Measurements from ENCODE around the gene ROMO1.

ROMO1 gene

DNA sequence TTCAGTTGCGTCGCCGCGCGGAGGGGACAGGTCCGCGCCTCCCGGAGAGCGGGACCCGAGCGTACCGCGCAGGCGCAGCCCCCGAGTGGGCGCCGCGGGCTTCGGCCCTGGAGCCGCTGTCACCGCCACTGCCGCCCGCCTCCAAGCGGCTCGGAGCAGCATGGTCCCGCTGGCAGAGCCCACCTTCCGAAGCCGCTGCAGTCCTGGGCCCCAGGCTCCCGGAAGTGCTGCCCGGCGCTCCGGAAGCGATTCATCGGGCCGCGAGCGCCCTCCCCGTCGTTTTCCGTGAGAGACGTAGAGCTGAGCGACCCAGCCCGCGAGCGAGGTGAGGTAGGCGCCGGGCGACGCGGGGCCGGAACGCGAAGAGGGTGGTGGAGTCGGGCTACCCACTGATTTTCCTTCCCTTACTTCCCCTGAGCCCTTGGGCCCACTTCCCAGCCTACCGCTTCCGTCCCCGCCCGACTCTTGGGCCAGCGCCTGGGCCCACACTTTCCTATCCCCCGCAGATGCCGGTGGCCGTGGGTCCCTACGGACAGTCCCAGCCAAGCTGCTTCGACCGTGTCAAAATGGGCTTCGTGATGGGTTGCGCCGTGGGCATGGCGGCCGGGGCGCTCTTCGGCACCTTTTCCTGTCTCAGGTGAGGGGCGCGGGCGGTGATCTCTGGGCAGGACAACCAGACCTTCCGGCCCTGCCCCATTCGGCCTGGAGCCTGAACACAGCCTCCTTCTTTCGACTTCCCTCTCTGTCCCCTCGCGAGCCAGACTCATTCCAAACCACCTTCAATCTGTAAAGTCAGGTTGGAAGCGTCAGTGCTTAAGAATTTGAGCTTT, at the start of gene ROMO1, which contains the start of gene NFS1:
ROMO1 (plus strand) TSS at position 279 of the 830 bp plus-strand sequence; CDS start at position 507, 228 bp downstream.
NFS1 (minus strand) TSS at position 226 of the 830 bp plus-strand sequence; CDS start at position 162, 64 bp downstream.
- TF ChIP-seq EP300 (IDR thresholded peaks at IDR 0.05; ENCODE audit: borderline replicate concordance) (no peak), RAD21 (IDR thresholded peaks at IDR 0.05; ENCODE audit: low read depth) (no peak), USF1 (IDR thresholded peaks at IDR 0.05) (peak; percentile 17; the same call in 1 of the 2 replicates), TCF12 (IDR thresholded peaks at IDR 0.05; ENCODE audit: low read depth) (peak; percentile 34; the same call in 1 of the 2 replicates), ZBTB7A (IDR thresholded peaks at IDR 0.05; ENCODE audit: low read depth) (no peak), TAF1 (IDR thresholded peaks at IDR 0.05; ENCODE audit: low read depth) (peak; percentile 75), CREB1 (IDR thresholded peaks at IDR 0.05; ENCODE audit: low read depth) (peak; percentile 74), TEAD4 (IDR thresholded peaks at IDR 0.05) (no peak), YY1 (IDR thresholded peaks at IDR 0.05; ENCODE audit: low read depth) (peak; percentile 71)
- TF ChIP-seq, protein P1, sequence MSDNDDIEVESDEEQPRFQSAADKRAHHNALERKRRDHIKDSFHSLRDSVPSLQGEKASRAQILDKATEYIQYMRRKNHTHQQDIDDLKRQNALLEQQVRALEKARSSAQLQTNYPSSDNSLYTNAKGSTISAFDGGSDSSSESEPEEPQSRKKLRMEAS (IDR thresholded peaks at IDR 0.05) = peak; percentile 66

DNA sequence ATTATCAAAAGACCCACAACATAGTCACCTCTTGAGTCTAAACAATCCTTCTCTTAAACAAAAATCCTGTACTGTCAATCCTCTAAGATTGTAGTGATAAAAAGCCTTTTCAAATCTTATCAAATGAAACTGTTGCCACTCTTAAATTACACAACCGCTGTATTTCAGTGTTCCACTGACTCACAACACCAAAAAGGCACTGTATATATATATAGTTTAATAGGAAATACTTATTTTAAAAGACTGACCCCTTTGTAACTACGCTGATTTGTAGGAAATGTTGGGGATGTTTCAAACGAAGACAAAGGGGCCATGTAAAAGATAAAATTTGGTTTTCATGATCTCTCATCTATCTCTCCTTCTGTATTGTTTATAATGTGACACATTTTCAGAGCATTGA, 48.6 kb upstream of the ROMO1 start:
- TF ChIP-seq CREB1 (IDR thresholded peaks at IDR 0.05; ENCODE audit: low read depth) (no peak), RAD21 (IDR thresholded peaks at IDR 0.05; ENCODE audit: low read depth) (no peak), FOXM1 (IDR thresholded peaks at IDR 0.05; ENCODE audit: borderline replicate concordance, low read depth) (no peak), EGR1 (IDR thresholded peaks at IDR 0.05) (no peak)

- TF ChIP-seq TEAD4 (IDR thresholded peaks at IDR 0.05) (no peak), ZBTB7A (IDR thresholded peaks at IDR 0.05; ENCODE audit: low read depth) (no peak), RAD21 (IDR thresholded peaks at IDR 0.05; ENCODE audit: low read depth) (no peak), EGR1 (IDR thresholded peaks at IDR 0.05) (no peak), USF1 (IDR thresholded peaks at IDR 0.05) (no peak), TCF12 (IDR thresholded peaks at IDR 0.05; ENCODE audit: low read depth) (no peak), NFIC (IDR thresholded peaks at IDR 0.05) (no peak), EP300 (IDR thresholded peaks at IDR 0.05; ENCODE audit: borderline replicate concordance) (no peak), TAF1 (IDR thresholded peaks at IDR 0.05; ENCODE audit: low read depth) (no peak), FOXM1 (IDR thresholded peaks at IDR 0.05; ENCODE audit: borderline replicate concordance, low read depth) (no peak), YY1 (IDR thresholded peaks at IDR 0.05; ENCODE audit: low read depth) (no peak)
- TF ChIP-seq, protein P1 (IDR thresholded peaks at IDR 0.05) = no peak
- TF ChIP-seq, protein P2, sequence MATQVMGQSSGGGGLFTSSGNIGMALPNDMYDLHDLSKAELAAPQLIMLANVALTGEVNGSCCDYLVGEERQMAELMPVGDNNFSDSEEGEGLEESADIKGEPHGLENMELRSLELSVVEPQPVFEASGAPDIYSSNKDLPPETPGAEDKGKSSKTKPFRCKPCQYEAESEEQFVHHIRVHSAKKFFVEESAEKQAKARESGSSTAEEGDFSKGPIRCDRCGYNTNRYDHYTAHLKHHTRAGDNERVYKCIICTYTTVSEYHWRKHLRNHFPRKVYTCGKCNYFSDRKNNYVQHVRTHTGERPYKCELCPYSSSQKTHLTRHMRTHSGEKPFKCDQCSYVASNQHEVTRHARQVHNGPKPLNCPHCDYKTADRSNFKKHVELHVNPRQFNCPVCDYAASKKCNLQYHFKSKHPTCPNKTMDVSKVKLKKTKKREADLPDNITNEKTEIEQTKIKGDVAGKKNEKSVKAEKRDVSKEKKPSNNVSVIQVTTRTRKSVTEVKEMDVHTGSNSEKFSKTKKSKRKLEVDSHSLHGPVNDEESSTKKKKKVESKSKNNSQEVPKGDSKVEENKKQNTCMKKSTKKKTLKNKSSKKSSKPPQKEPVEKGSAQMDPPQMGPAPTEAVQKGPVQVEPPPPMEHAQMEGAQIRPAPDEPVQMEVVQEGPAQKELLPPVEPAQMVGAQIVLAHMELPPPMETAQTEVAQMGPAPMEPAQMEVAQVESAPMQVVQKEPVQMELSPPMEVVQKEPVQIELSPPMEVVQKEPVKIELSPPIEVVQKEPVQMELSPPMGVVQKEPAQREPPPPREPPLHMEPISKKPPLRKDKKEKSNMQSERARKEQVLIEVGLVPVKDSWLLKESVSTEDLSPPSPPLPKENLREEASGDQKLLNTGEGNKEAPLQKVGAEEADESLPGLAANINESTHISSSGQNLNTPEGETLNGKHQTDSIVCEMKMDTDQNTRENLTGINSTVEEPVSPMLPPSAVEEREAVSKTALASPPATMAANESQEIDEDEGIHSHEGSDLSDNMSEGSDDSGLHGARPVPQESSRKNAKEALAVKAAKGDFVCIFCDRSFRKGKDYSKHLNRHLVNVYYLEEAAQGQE (IDR thresholded peaks at IDR 0.05; ENCODE audit: low read depth) = no peak
Measured at GRCh38 chr20:35651958-35652357, 47.2 kb upstream of the ROMO1 start.

DNA sequence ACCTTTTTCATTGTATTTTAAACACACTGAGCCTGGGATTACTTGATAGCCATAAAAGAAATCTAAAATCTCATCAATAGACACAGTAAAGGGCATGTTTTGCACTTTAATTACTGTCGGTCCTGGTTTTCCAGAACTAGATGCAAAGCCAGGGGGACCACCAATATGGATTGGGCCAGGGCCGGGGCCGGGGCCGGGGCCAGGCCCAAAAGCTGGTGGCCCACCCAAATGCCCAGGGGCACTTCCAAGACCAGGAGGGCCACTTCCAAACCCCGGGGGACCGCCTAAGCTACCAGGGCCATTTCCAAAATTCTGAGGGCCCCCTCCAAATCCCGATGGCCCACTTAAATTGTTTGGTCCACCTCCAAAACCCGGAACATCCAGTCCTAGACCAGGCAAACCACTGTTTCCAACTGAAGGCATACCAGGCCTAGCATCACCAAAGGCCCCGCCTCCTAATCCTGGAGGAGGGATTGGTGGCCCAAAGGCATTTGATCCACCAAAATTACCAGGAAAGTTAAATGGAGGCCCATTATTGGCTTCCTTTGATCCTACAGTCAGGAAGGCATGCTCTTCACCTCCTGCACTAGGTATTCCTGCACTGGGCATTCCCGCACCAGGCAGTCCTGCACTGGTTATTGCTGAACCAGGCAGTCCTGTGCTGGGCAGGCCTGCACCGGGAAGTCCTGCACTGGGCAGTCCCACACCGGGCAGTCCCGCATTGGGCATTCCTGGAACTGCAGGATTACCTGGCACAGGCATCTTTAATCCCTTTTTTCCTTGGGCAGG, 46.4 kb upstream of the ROMO1 start:
- TF ChIP-seq FOXM1 (IDR thresholded peaks at IDR 0.05; ENCODE audit: borderline replicate concordance, low read depth) (no peak), NFIC (IDR thresholded peaks at IDR 0.05) (no peak), ZBTB7A (IDR thresholded peaks at IDR 0.05; ENCODE audit: low read depth) (no peak)
- TF ChIP-seq, protein P1 (IDR thresholded peaks at IDR 0.05) = no peak

DNA sequence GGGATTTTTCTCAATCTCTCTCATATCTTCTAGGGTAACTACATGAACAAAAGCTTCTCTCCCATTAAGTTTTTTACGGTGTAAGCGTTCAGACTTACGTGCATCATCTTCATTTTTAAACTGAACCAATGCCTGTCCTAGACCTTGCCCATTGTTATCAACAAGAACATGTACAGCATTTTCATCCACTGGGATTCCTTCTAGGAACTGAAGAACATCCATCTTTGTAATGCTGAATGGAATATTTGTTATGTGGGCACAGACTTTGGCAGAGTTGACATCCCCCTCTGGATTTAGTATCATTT, 45.8 kb upstream of the ROMO1 start:
- TF ChIP-seq, protein P2 (IDR thresholded peaks at IDR 0.05; ENCODE audit: low read depth) = no peak
- TF ChIP-seq TCF12 (IDR thresholded peaks at IDR 0.05; ENCODE audit: low read depth) (no peak), EP300 (IDR thresholded peaks at IDR 0.05; ENCODE audit: borderline replicate concordance) (no peak), NFIC (IDR thresholded peaks at IDR 0.05) (no peak), RAD21 (IDR thresholded peaks at IDR 0.05; ENCODE audit: low read depth) (no peak), YY1 (IDR thresholded peaks at IDR 0.05; ENCODE audit: low read depth) (no peak), CEBPB (IDR thresholded peaks at IDR 0.05) (no peak), TAF1 (IDR thresholded peaks at IDR 0.05; ENCODE audit: low read depth) (no peak), USF1 (IDR thresholded peaks at IDR 0.05) (no peak)
